Prostate gland (tissue), 2 donors: ENCODE results near the gene ZP2. TPM values are rescaled to one million over a fixed set of nuclear protein-coding genes. Genes with fewer than 3 reads are reported as not detected.

Source experiments
- DNase-seq: peaks from one replicate; pipeline ENCODE4 v3.0.0-alpha.2; 2019; ENCODE audit warnings: low spot score
- H3K27ac ChIP-seq, 2 donors: fragments of 200-600 bp; sonication (generic); 2 replicates each; pipeline ENCODE4 v1.5.1; 2017 to 2019
- H3K27me3 ChIP-seq: fragments of 200-600 bp; sonication (generic); replicated peaks from 2 replicates; pipeline ENCODE4 v1.5.1; 2019; ENCODE audit not compliant: insufficient read depth
- H3K36me3 ChIP-seq, 2 donors: fragments of 200-600 bp; sonication (generic); 1 replicate in 1 of 2; 2 replicates in 1 of 2; pipeline versions ENCODE4 v1.5.1 to v1.8.1; 2017 to 2019
- H3K4me1 ChIP-seq: fragments of 200-600 bp; sonication (generic); replicated peaks from 2 replicates; pipeline ENCODE4 v1.5.1; 2019
- H3K4me3 ChIP-seq, 2 donors: fragments of 200-600 bp; sonication (generic); 2 replicates each; pipeline ENCODE4 v1.5.1; 2017 to 2019
- H3K9me3 ChIP-seq: fragments of 200-600 bp; sonication (generic); 2 replicates; pipeline ENCODE4 v1.5.1; 2017
- POLR2A ChIP-seq: fragments of 450-650 bp; IDR thresholded peaks from one replicate; pipeline ENCODE4 v1.6.1; 2016; ENCODE audit warnings: antibody characterized with exemption, mild to moderate bottlenecking
- POLR2AphosphoS5 ChIP-seq: sonication (generic); formaldehyde crosslinking; IDR thresholded peaks from one replicate; pipeline ENCODE4 v1.6.1; 2017; ENCODE audit warnings: antibody characterized with exemption
- WGBS: methylation state at CpG from one replicate; pipeline ENCODE4 v1.1.5; 2018; 5-methylcytosine and 5-hydroxymethylcytosine counted together
- intact Hi-C: fragments of 100-400 bp; cut with DNase I; formaldehyde crosslinking; loops from one replicate; pipeline ENCODE4 v1.14.2; 2022
- total RNA-seq, 2 donors: library from RNA; depleted of rRNA; stranded (reverse); fragments of >200 nt; gene quantifications; one replicate each; pipeline ENCODE4 v1.1.0, GENCODE V29; 2016
- TF ChIP-seq, protein P1 (sequence below), 4 experiments: fragments of 200-600 bp in 2 of 4; fragments of 450-650 bp in 2 of 4; sonication (generic) in 2 of 4; IDR thresholded peaks; 1 replicate in 3 of 4; 2 replicates in 1 of 4; pipeline ENCODE4 v1.5.1; 2016 to 2019; ENCODE audit warnings: antibody characterized with exemption in 4 of 4, mild to moderate bottlenecking in 2 of 4, moderate library complexity in 2 of 4

The ZP2 gene
- total RNA-seq, 2 donors from 2014 or later: not detected

DNA sequence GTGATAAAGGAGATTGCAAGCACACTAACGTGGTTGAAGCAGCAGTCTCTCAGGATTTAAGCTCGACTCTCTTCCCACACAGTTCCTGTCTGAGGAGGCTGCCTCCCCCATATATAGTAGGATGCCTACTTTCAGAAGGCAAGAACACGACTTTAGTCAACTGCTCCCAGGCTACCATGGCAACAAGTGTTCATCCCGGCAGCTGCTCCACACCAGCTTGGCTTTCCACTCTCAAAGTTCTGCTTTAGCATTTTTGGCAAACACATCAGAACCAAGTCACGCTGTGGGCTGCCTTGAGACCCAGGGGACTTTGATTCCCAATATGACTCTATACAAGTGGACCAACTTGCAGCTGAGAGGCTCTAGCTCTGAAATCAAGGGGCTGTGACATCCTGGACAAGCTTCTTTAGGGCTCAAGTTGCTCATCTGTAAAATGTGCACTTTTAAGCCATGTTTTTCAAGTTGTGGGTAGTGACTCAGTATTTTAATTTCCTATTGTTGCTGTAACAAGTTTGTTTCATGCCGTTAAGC lies 16.5 kb downstream of the ZP2 start:
- intact Hi-C loops: no loop called here
- no peak overlapping the region for H3K27ac ChIP-seq
- no peaks in the 10 kb centered on the region for H3K27me3 ChIP-seq
- no peaks in the 10 kb centered on the region for H3K9me3 ChIP-seq
- no peak overlapping the region for H3K4me3 ChIP-seq
- no peaks in the 10 kb centered on the region for H3K4me1 ChIP-seq
- no peak for DNase-seq
- H3K36me3 ChIP-seq: no peaks in the 10 kb centered on the region
- TF ChIP-seq, protein P1, sequence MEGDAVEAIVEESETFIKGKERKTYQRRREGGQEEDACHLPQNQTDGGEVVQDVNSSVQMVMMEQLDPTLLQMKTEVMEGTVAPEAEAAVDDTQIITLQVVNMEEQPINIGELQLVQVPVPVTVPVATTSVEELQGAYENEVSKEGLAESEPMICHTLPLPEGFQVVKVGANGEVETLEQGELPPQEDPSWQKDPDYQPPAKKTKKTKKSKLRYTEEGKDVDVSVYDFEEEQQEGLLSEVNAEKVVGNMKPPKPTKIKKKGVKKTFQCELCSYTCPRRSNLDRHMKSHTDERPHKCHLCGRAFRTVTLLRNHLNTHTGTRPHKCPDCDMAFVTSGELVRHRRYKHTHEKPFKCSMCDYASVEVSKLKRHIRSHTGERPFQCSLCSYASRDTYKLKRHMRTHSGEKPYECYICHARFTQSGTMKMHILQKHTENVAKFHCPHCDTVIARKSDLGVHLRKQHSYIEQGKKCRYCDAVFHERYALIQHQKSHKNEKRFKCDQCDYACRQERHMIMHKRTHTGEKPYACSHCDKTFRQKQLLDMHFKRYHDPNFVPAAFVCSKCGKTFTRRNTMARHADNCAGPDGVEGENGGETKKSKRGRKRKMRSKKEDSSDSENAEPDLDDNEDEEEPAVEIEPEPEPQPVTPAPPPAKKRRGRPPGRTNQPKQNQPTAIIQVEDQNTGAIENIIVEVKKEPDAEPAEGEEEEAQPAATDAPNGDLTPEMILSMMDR (IDR thresholded peaks at IDR 0.05): no peak
- TF ChIP-seq POLR2AphosphoS5 (no peak), POLR2A (no peak)
- WGBS: 49% methylated on average over 6 of the region's 6 CpGs

DNA sequence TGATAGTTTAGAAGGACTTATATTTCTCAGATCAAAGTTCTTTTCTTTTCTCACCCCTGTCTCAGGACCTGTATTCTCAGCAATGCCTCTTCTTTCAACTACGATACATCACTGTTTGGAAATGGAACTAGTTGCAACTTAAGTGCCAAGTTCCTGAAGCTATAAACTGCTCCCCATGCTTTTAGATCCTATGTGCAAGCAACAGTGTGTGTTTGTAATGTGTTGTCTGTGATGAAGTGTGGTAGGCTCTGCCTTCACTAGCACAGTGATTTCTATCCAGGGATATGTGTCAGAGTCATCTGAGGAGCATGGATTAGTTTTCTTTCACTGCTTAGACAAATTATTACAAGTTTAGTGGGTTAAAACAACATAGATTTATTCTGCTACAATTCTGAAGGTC lies 18.4 kb downstream of the ZP2 start:
- no peak for TF ChIP-seq POLR2A
- TF ChIP-seq POLR2AphosphoS5: no peak
- TF ChIP-seq, protein P1 (IDR thresholded peaks at IDR 0.05): no peak
- DNase-seq: no peak
- Histone ChIP-seq H3K9me3 (no peaks in the 10 kb centered on the region), H3K4me1 (no peaks in the 10 kb centered on the region), H3K36me3 (no peaks in the 10 kb centered on the region), H3K27me3 (no peaks in the 10 kb centered on the region), H3K27ac (no peak overlapping the region), H3K4me3 (no peak overlapping the region)
- intact Hi-C loops: no loop called here
- 33% methylated on average over 1 of the region's 1 CpG for WGBS

DNA sequence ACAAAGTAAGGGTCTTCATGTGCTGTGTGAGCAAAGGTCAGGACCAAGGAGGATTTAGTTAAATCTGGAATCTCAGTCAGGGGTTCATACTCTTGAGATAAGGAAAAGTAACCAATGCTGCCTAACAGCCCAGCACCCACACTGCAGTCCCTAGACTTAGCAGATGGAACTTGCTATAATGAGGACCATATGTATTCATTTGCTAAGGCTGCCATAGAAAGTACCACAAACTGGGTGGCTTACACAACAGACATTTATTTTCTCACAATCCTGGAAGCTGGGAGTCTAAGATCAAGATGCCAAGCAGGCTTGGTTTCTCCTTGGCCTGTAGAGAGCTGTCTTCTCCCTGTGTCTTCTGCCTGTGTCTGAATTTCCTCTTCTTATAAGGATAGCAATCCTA lies 20.8 kb downstream of the ZP2 start:
- no peaks in the 10 kb centered on the region for H3K4me1 ChIP-seq
- TF ChIP-seq POLR2A (no peak), POLR2AphosphoS5 (no peak)
- TF ChIP-seq, protein P1 (IDR thresholded peaks at IDR 0.05): no peak
- no peak overlapping the region for H3K27ac ChIP-seq
- H3K4me3 ChIP-seq: no peak overlapping the region
- H3K36me3 ChIP-seq: no peaks in the 10 kb centered on the region
- H3K9me3 ChIP-seq: no peaks in the 10 kb centered on the region
- intact Hi-C loops: no loop called here
- no peak for DNase-seq
- no peaks in the 10 kb centered on the region for H3K27me3 ChIP-seq

DNA sequence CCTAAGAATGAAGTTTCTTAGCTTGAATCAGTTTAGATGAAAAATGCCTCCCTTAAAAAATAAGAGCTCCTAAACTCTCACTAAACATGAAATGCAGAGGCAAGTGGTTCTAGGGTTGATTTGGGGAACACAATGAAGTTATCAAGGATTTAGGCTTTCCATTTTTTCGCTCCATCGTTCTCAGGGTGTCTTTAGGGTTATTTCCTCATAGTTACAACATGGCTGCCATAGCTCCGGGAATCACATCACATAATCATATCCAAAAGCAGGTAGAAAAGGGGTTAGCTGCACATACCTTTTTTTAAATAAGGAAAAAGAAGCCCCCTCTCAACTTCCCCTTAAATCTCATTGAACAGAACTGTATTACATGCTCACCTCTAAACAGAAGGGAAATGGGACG lies 21.4 kb downstream of the ZP2 start:
- Histone ChIP-seq H3K4me1 (no peaks in the 10 kb centered on the region), H3K27me3 (no peaks in the 10 kb centered on the region), H3K9me3 (no peaks in the 10 kb centered on the region), H3K27ac (no peak overlapping the region), H3K4me3 (no peak overlapping the region), H3K36me3 (no peaks in the 10 kb centered on the region)
- WGBS: 95% methylated on average over 4 of the region's 4 CpGs
- intact Hi-C loops: no loop called here
- no peak for DNase-seq
- no peak for TF ChIP-seq POLR2A
- TF ChIP-seq POLR2AphosphoS5: no peak
- TF ChIP-seq, protein P1 (IDR thresholded peaks at IDR 0.05): no peak

DNA sequence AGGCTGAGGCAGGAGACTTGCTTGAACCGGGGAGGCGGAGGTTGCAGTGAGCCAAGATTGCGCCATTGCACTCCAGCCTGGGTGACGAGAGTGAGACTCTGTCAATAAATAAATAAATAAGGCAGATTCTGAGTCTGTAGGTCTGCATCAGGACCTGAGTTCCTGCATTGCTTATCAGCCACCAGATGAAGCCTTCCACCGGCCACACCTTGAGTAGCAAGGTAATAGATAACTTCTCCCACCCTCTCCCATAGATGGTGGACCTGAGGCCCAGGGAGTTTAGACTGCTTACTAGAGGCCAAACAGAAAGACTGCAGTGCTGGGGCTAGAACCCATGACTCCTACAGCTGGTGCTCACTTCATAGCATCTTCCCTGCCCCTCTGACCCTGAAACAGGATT lies 22.1 kb downstream of the ZP2 start:
- Histone ChIP-seq H3K36me3 (no peaks in the 10 kb centered on the region), H3K27me3 (no peaks in the 10 kb centered on the region), H3K9me3 (no peaks in the 10 kb centered on the region), H3K4me1 (no peaks in the 10 kb centered on the region), H3K4me3 (no peak overlapping the region), H3K27ac (no peak overlapping the region)
- TF ChIP-seq POLR2A (no peak), POLR2AphosphoS5 (no peak)
- TF ChIP-seq, protein P1 (IDR thresholded peaks at IDR 0.05): no peak
- WGBS: 88% methylated on average over 5 of the region's 5 CpGs
- no peak for DNase-seq
- intact Hi-C loops: loop anchor here (5.0 to 10.0 kb wide), 3 partner anchors 88 to 1485 kb away; partner anchors contain the start of gene CRYM
